ENCODE results near the gene TMA16. TPM values are rescaled to one million over a fixed set of nuclear protein-coding genes. Genes with fewer than 3 reads are reported as not detected.
"Not testable (repeated sequence)": the region's sequence is repeated elsewhere in the genome, so short reads cannot be mapped to it uniquely, and the experiment has no call there.

The TMA16 gene
- total RNA-seq, 6 experiments from 2014 or later: 25.6 to 36.9 (median 32.5) TPM

DNA sequence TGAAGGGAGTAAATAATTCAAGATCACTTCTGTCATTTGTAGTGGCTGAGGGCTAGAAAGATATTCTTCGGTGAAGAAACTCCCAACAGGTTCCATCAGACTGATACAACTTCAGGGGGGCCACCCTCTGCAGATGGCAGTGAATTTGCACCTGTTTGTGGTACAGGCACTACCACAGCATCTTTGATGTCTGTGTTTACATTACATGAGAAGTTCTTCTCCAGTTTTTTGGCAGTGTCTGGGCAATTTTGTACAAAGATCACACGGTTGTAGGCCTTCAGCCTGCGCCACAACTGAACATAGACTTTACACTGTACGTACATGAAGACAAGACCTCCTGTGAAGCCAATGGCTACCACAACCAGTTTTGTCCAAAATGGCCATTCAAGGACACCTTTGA lies 34.2 kb downstream of the TMA16 start:
- Mint-ChIP-seq H3K9me3 (no peaks in the 10 kb centered on the region), H3K4me1 (ENCODE audit: low read depth) (peaks cover 7% of the 10 kb centered on the region), H3K4me3 (no peak overlapping the region), H3K27me3 (ENCODE audit: insufficient read depth) (no peaks in the 10 kb centered on the region), H3K27ac (no peak overlapping the region), H3K36me3 (ENCODE audit: low read depth) (peaks cover 37% of the 10 kb centered on the region)
- TF ChIP-seq, protein P1, sequence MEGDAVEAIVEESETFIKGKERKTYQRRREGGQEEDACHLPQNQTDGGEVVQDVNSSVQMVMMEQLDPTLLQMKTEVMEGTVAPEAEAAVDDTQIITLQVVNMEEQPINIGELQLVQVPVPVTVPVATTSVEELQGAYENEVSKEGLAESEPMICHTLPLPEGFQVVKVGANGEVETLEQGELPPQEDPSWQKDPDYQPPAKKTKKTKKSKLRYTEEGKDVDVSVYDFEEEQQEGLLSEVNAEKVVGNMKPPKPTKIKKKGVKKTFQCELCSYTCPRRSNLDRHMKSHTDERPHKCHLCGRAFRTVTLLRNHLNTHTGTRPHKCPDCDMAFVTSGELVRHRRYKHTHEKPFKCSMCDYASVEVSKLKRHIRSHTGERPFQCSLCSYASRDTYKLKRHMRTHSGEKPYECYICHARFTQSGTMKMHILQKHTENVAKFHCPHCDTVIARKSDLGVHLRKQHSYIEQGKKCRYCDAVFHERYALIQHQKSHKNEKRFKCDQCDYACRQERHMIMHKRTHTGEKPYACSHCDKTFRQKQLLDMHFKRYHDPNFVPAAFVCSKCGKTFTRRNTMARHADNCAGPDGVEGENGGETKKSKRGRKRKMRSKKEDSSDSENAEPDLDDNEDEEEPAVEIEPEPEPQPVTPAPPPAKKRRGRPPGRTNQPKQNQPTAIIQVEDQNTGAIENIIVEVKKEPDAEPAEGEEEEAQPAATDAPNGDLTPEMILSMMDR (IDR thresholded peaks at IDR 0.05): no peak
- no peak for DNase-seq

DNA sequence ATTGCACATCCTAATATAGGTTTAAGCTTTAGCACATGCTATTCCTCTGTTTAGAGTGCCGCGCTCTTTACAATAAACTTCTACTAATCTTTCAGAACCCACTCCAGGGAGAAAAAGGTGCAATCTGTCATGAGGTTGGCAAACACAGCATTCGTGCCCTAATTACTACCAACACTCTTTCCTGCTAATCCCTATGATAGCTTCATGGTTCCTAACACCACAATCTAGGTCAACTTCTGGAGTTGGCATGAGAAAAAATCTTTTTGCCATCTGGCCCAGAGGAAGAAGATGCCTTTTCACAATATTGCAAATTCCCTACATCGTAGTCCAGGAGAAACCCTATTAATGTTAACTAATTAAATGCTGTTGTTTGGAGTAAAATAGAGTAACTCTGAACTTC lies 39.6 kb downstream of the TMA16 start:
- Mint-ChIP-seq H3K36me3 (ENCODE audit: low read depth) (peaks cover 33% of the 10 kb centered on the region), H3K9me3 (no peaks in the 10 kb centered on the region), H3K27ac (no peak overlapping the region), H3K4me3 (no peak overlapping the region), H3K4me1 (ENCODE audit: low read depth) (no peaks in the 10 kb centered on the region; the same call in 1 of the 2 replicates), H3K27me3 (ENCODE audit: insufficient read depth) (no peaks in the 10 kb centered on the region)
- TF ChIP-seq, protein P1 (IDR thresholded peaks at IDR 0.05): no peak
- no peak for DNase-seq

DNA sequence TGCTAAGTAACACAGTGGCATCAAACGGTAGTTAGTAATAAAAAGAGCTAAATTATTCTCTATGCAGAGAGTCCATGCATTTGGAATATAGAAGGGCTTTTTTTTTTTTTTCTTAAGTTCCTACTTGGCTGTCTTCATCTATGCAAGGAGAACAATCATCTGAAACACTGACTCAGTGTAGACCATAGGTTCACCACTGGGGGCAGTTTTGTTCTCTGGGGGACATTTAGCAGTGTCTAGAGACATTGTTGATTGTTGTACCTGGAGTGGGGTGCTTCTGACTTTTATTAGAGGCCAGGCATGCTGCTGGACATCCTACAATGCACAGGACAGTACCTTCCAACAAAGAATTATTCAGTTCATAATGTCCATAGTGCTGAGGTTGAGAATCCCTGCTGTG lies 41.2 kb downstream of the TMA16 start:
- Mint-ChIP-seq H3K4me3 (no peak overlapping the region), H3K4me1 (ENCODE audit: low read depth) (no peaks in the 10 kb centered on the region; the same call in 1 of the 2 replicates), H3K36me3 (ENCODE audit: low read depth) (peaks cover 24% of the 10 kb centered on the region), H3K27ac (no peak overlapping the region), H3K9me3 (no peaks in the 10 kb centered on the region), H3K27me3 (ENCODE audit: insufficient read depth) (no peaks in the 10 kb centered on the region)
- TF ChIP-seq, protein P1 (IDR thresholded peaks at IDR 0.05): 0 out of 2 replicates have a peak, but pooled peaks have one; percentile 33
- no peak for DNase-seq

GRCh38 chr4:163536091-163536490 lies 41.6 kb downstream of the TMA16 start:
- Mint-ChIP-seq H3K4me1 (ENCODE audit: low read depth) (no peaks in the 10 kb centered on the region; the same call in 1 of the 2 replicates), H3K9me3 (no peaks in the 10 kb centered on the region), H3K27me3 (ENCODE audit: insufficient read depth) (no peaks in the 10 kb centered on the region), H3K4me3 (no peak overlapping the region), H3K36me3 (ENCODE audit: low read depth) (peaks cover 20% of the 10 kb centered on the region), H3K27ac (no peak overlapping the region)
- DNase-seq: no peak
- TF ChIP-seq, protein P1 (IDR thresholded peaks at IDR 0.05): no peak

GRCh38 chr4:163537114-163537513 lies 42.6 kb downstream of the TMA16 start:
- no peak overlapping the region for H3K27ac Mint-ChIP-seq
- no peak overlapping the region for H3K4me3 Mint-ChIP-seq
- DNase-seq: no peak
- peaks cover 13% of the 10 kb centered on the region for H3K36me3 Mint-ChIP-seq (ENCODE audit: low read depth)
- no peaks in the 10 kb centered on the region for H3K27me3 Mint-ChIP-seq (ENCODE audit: insufficient read depth)
- H3K4me1 Mint-ChIP-seq (ENCODE audit: low read depth): no peaks in the 10 kb centered on the region; the same call in 1 of the 2 replicates
- TF ChIP-seq, protein P1 (IDR thresholded peaks at IDR 0.05): no peak
- no peaks in the 10 kb centered on the region for H3K9me3 Mint-ChIP-seq

DNA sequence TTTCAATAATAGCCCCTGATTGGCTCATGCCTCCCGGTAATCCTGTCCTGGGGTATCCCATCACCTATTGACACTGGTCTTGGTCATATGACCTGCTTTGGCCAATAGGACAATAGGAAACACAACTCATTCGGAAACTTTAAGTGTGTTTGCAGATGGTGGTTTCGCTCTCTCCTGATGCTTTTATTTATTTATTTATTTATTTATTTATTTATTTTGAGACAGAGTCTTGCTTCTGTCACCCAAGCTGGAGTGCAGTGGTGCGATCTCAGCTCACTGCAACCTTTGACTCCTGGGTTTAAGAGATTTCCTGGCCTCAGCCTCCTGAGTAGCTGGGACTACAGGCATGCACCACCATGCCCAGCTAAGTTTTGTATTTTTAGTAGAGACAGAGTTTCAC lies 44.3 kb downstream of the TMA16 start:
- not testable (repeated sequence) for H3K4me1 Mint-ChIP-seq (ENCODE audit: low read depth); H3K27ac Mint-ChIP-seq; DNase-seq; H3K36me3 Mint-ChIP-seq (ENCODE audit: low read depth); H3K9me3 Mint-ChIP-seq; H3K27me3 Mint-ChIP-seq (ENCODE audit: insufficient read depth); H3K4me3 Mint-ChIP-seq

Measured in HFFc6 (cell line).